Ovary (tissue), 3 donors: Measurements from ENCODE around the gene IL21R.

Source experiments
- CTCF ChIP-seq, 3 donors: fragments of 450-650 bp in 2 of 3; fragments of 200-600 bp in 1 of 3; IDR thresholded peaks; one replicate each; pipeline versions ENCODE4 v1.5.1 to v1.8.0; 2016 to 2022; ENCODE audit warnings: antibody characterized with exemption in 3 of 3, mild to moderate bottlenecking in 1 of 3
- EP300 ChIP-seq: sonication (generic); formaldehyde crosslinking; IDR thresholded peaks from one replicate; pipeline ENCODE4 v1.6.1; 2017; ENCODE audit warnings: antibody characterized with exemption
- donor health status: DM: no; HTN: no; CAD: no.

DNA sequence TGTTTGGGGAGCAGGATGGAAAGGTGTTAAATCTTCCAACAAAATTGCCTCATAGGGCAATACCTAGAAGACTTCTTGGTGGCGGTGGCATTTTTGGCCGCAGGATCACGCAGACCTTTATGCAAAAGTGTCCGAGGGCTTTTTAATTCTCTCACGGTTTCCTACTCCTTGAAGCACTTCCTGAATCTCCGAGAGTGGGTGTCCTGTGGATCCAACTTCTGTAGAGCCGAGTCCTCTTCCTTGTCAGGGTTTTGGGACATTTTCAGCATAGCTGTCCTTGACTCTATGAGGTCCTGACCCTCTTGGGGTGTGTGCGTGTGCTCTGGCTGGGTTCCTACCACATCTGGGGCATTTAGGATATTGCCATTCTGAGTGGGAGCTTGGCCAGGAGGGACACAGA, 31.7 kb downstream of the IL21R start:
- no peak for TF ChIP-seq CTCF (IDR thresholded peaks at IDR 0.05)
- TF ChIP-seq EP300: no peak
